Measurements from ENCODE around the gene TNFAIP2.

Gene TNFAIP2

DNA sequence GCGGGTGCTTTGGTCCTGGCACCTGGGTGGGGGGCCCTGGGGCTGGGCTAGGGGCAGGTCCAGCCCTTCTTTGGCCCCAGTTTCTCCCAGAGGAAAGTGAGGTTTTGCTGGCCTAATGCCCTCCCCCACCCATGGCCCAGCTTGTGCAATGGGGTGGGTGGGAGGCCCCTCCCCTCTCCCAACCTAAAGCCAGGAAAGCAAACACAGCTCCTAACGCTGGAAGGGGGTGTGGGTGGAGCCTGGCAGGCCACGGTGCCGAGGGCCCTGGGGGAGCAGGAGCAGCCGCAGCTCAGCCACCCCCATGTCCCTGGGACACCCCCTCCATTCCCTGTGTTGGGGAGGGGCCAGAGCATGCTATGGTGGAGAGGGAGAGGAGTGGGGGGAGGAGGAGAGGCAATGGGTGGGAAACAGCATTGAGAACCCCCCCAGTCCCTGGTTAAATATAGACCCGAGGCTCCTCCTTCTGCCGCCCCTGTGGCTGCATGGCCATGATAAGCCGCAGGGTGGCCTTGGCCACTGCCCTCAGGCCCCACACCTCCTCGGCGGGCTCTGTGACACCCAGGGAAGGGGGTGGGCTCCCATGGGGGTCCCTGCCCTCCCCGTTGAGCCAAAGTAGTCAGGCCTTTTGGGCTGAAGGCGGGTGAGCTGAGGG, 24.1 kb upstream of the TNFAIP2 start:
- TF ChIP-seq, protein P1, sequence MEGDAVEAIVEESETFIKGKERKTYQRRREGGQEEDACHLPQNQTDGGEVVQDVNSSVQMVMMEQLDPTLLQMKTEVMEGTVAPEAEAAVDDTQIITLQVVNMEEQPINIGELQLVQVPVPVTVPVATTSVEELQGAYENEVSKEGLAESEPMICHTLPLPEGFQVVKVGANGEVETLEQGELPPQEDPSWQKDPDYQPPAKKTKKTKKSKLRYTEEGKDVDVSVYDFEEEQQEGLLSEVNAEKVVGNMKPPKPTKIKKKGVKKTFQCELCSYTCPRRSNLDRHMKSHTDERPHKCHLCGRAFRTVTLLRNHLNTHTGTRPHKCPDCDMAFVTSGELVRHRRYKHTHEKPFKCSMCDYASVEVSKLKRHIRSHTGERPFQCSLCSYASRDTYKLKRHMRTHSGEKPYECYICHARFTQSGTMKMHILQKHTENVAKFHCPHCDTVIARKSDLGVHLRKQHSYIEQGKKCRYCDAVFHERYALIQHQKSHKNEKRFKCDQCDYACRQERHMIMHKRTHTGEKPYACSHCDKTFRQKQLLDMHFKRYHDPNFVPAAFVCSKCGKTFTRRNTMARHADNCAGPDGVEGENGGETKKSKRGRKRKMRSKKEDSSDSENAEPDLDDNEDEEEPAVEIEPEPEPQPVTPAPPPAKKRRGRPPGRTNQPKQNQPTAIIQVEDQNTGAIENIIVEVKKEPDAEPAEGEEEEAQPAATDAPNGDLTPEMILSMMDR (IDR thresholded peaks at IDR 0.05; ENCODE audit: control insufficient read depth, insufficient read depth, low read depth, low read length, missing control alignments), result no peak
- no peak for DNase-seq (ENCODE audit: low read depth)
- H3K4me3 ChIP-seq (ENCODE audit: control insufficient read depth, low read depth, low read length), result no peak overlapping the region

DNA sequence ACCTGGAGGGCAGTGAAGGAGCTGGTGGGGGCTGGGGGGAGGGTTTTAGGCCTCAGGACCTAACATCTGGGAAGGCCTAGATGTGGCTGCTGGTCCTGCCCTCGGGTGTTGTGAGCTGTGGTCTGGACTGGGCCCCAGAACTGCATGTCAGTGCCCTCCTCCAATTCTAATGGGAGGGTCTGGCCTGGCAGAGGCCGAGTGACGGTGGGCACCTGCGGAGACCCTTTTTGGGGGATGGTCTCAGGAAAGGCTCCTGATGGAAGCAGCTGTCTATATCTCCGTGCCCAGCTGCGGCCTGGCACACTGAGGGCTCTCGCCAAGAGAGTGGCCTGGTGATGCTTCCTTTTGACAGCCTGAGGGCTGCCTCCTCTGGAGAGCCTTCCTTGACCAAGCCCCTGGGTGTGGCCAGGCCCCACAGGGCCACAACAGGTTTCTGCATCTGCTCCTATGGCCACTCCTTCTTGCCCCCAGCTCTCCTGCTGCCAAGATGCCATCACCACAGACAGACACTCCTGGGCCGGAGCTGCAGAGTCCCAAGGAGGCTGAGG, 23.5 kb upstream of the TNFAIP2 start:
- H3K4me3 ChIP-seq (ENCODE audit: control insufficient read depth, low read depth, low read length), result no peak overlapping the region
- TF ChIP-seq, protein P1 (IDR thresholded peaks at IDR 0.05; ENCODE audit: control insufficient read depth, insufficient read depth, low read depth, low read length, missing control alignments), result no peak
- no peak for DNase-seq (ENCODE audit: low read depth)

- TF ChIP-seq, protein P1 (IDR thresholded peaks at IDR 0.05; ENCODE audit: control insufficient read depth, insufficient read depth, low read depth, low read length, missing control alignments), result no peak
- no peak overlapping the region for H3K4me3 ChIP-seq (ENCODE audit: control insufficient read depth, low read depth, low read length)
- no peak for DNase-seq (ENCODE audit: low read depth)
Observed at GRCh38 chr14:103100281-103101121, 22.8 kb upstream of the TNFAIP2 start.

DNA sequence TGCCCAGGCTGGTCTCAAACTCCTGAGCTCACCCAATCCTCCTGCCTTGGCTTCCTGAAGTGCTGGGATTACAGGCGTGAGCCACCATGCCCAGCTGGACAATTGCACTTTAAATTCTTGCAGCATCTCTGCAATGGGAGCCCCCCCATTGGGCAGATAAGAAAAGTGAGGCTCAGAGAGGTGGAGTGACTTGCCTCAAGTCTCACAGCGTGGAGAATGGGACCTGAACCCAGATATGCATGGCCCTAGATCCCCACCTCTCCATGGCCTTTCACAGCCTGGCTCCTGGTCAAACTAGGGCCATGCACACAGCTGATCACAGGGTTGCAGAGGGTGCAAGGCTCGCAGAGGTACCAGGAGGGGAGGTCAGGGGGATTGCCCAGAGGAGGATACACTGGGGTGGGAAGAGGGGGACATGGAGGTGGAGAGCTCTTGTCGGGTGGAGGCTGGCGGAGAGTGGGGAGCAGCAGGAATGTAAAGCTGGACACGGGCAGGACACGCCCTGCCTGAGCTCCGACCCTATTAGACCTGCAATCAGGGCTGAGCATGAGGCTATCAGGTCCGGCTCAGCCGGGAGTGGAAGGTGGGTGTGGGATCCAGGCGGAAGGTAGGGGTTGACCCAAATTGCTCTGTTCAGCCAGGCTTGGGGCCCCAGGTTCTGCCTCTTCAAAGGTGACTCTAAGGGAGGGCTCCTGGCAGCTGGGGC, 21.9 kb upstream of the TNFAIP2 start:
- H3K4me3 ChIP-seq (ENCODE audit: control insufficient read depth, low read depth, low read length), result no peak overlapping the region
- TF ChIP-seq, protein P1 (IDR thresholded peaks at IDR 0.05; ENCODE audit: control insufficient read depth, insufficient read depth, low read depth, low read length, missing control alignments), result no peak
- no peak for DNase-seq (ENCODE audit: low read depth)

DNA sequence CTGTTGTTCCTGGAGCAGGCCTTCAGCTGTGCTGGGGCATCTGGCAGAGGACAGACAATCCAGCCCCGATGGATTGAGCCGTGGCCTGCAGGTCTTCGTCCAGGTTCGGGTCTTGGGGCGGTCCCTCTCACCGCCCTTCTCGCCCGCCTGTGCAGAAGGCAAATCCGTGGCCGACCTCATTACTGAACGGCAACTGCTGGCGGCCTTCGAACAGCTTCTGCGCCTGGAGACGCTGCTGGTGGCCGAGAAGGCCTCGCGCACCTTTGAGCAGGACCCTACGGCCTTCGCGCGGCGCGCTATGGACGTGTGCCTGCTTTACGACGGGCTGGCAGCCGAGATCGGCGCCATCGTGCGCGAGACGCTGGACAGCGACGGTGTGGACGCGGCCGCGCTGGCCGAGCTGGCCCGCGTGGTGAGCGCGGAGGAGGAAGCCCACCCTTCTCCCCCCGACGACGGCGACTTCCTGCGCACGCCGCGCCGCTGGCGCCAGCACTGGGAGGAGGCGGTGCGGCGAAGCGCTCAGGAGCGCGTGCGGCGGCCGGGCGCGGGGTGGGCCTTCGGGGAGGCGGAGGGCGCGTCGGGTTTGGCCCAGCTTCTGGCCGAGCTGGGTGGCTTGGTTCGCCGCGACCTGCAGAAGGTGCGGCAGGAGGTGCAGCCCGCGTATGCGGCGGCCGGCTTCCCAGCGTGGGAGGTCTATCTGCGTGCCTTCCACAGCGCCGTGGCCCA, 21.1 kb upstream of the TNFAIP2 start:
- no peak for DNase-seq (ENCODE audit: low read depth)
- TF ChIP-seq, protein P1 (IDR thresholded peaks at IDR 0.05; ENCODE audit: control insufficient read depth, insufficient read depth, low read depth, low read length, missing control alignments), result no peak
- H3K4me3 ChIP-seq (ENCODE audit: control insufficient read depth, low read depth, low read length), result no peak overlapping the region
